ENCODE results near the gene NFS1.
A peak's percentile ranks its signal among the peaks of the same experiment; 100 is the strongest.
"Not testable (repeated sequence)": the region's sequence is repeated elsewhere in the genome, so short reads cannot be mapped to it uniquely, and the experiment has no call there.

The NFS1 gene

DNA sequence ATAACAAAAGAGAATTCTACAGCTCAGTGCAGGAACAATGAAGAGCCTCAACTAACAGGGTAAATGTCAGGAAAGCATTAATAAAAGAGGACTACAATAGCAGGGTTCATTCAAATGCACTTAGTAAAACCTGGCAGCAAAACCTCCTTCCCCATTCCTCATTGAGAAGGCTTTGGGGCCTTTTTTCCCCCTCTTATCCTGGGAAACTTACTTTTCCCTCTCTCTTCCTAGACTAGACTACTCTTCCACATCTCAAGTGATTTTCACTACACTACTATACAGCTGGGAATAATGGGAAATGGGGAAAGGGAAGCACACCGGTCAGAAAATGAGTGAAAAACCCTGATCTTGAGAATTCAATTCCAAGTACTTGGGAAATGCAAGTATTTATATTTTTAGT, 10.1 kb upstream of the NFS1 start:
- no peaks in the 10 kb centered on the region for H3K9me3 ChIP-seq
- no peak overlapping the region for H3K4me3 ChIP-seq (ENCODE audit: low read depth in 1 of 2, low read length in 1 of 2)
- peaks cover 98% of the 10 kb centered on the region for H3K36me3 ChIP-seq
- H3K27ac ChIP-seq: no peak overlapping the region
- no peaks in the 10 kb centered on the region for H3K27me3 ChIP-seq
- TF ChIP-seq, protein P1, sequence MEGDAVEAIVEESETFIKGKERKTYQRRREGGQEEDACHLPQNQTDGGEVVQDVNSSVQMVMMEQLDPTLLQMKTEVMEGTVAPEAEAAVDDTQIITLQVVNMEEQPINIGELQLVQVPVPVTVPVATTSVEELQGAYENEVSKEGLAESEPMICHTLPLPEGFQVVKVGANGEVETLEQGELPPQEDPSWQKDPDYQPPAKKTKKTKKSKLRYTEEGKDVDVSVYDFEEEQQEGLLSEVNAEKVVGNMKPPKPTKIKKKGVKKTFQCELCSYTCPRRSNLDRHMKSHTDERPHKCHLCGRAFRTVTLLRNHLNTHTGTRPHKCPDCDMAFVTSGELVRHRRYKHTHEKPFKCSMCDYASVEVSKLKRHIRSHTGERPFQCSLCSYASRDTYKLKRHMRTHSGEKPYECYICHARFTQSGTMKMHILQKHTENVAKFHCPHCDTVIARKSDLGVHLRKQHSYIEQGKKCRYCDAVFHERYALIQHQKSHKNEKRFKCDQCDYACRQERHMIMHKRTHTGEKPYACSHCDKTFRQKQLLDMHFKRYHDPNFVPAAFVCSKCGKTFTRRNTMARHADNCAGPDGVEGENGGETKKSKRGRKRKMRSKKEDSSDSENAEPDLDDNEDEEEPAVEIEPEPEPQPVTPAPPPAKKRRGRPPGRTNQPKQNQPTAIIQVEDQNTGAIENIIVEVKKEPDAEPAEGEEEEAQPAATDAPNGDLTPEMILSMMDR (IDR thresholded peaks at IDR 0.05): no peak
- H3K4me1 ChIP-seq (ENCODE audit: control insufficient read depth in 1 of 2, insufficient read depth in 1 of 2, low read depth in 1 of 2, low read length in 1 of 2): no peaks in the 10 kb centered on the region

DNA sequence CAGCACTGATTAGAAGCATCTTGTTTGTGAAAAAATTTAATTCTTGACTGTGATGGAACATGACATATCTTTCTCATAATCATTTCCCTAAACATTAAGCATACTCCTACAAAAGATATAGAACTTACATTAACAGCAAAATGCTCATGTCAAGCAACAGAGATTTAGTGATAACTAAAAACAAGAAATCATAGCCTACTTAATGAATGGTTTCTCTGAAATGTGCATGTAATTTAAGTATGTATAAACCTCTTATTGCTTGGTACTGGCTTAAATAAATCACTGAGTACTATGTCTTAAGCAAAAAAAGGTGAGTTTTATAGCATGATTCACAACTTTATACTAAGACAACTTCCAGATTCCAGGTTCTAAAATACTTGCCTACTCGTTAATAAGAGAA, 9.3 kb upstream of the NFS1 start:
- H3K27ac ChIP-seq: no peak overlapping the region
- peaks cover 98% of the 10 kb centered on the region for H3K36me3 ChIP-seq
- no peaks in the 10 kb centered on the region for H3K27me3 ChIP-seq
- H3K4me3 ChIP-seq (ENCODE audit: low read depth in 1 of 2, low read length in 1 of 2): no peak overlapping the region
- H3K4me1 ChIP-seq (ENCODE audit: control insufficient read depth in 1 of 2, insufficient read depth in 1 of 2, low read depth in 1 of 2, low read length in 1 of 2): no peaks in the 10 kb centered on the region
- H3K9me3 ChIP-seq: no peaks in the 10 kb centered on the region
- TF ChIP-seq, protein P1 (IDR thresholded peaks at IDR 0.05): no peak

DNA sequence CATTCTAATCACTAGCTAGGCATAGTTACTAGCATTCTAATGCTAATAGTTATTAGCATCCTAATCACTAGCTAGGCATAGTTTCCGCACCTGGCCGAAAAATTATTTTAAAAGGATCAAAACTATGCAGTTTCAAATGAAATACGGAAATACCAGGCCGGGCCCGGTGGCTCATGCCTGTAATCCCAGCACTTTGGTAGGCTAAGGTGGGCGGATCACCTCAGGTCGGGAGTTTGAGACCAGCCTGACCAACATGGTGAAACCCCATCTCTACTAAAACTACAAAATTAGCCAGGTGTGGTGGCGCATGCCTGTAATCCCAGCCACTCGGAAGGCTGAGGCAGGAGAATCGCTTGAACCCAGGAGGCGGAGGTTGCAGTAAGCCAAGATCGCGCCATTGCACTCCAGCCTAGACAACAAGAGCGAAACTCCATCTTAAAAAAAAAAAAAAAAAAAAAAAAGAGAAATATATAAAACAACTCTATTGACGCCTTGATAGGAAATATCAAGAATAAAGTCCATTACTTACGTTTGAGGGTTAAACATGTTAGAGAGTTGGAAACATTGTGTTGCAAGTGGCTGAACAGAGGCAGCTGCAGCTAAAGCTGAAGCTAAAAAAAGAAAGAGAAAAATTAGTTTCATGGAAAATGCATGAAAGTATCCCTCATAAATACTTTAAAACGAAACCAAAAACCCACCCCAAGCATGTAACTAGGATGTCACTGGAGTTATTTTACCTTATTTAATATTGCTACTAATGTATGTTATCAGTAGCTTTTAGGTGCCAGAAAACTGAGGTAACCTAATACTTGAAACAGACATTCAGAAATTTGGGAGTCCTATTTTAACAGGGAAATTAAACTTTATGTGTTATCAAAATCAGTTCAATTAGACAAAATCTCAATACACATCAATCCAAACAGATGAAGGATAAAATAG, 7.7 kb upstream of the NFS1 start:
- H3K27ac ChIP-seq: not testable (repeated sequence)
- peaks cover 98% of the 10 kb centered on the region for H3K36me3 ChIP-seq

DNA sequence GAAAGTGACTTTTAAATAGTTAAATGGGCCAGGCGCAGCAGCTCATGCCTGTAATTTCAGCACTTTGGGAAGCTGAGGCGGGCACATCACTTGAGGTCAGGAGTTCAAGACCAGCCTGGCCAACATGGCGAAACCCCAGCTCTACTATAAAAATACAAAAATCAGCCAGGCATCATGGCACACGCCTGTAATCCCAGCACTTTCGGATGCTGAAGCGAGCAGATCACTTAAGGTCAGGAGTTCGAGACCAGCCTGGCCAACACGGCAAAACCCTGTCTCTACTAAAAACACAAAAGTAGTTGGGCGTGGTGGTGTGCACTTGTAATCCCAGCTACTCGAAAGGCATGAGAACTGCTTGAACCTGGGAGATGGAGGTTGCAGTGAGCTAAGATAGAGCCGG, 6.7 kb upstream of the NFS1 start:
- peaks cover 98% of the 10 kb centered on the region for H3K36me3 ChIP-seq
- H3K27ac ChIP-seq; H3K4me3 ChIP-seq (ENCODE audit: low read depth in 1 of 2, low read length in 1 of 2); H3K4me1 ChIP-seq (ENCODE audit: control insufficient read depth in 1 of 2, insufficient read depth in 1 of 2, low read depth in 1 of 2, low read length in 1 of 2); H3K27me3 ChIP-seq; H3K9me3 ChIP-seq: not testable (repeated sequence)

More for the DNA sequence above, 7.7 kb upstream of the NFS1 start:
- H3K4me1 ChIP-seq (ENCODE audit: control insufficient read depth in 1 of 2, insufficient read depth in 1 of 2, low read depth in 1 of 2, low read length in 1 of 2); H3K4me3 ChIP-seq (ENCODE audit: low read depth in 1 of 2, low read length in 1 of 2); H3K27me3 ChIP-seq; H3K9me3 ChIP-seq: not testable (repeated sequence)

DNA sequence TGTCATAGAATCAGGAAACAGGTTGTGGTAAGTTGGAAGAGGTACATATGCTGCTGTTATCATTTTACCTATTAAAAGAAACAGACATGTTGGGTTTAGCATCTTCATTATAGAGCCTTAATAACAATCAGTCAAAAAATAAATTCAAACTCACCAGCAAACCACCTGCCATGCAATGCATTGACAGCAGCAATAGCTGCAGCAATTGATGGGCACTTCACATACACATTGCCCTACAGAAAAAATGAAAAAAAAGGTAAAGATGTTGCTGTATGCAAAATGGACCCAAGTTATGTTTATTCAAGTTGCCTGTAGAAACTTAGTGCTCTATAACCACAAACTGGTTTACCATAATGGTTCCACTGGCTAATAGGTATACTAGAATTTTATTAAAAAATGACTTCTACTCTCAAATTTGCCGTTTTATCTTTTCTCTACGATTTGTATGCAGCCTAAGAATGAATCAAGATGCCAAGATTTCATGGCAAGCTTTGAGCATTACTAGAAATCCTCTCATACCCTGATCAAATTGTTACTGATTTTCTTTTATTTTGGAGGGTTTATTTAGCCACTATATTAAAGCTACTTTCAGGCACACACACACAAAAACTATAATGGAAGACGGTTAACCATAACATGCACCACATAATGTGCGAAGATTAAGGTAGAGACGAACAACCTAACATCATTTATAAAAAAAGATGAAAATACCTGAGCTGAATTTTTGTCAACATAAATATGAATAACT, 5.5 kb upstream of the NFS1 start:
- Histone ChIP-seq H3K36me3 (peaks cover 91% of the 10 kb centered on the region), H3K27me3 (no peaks in the 10 kb centered on the region), H3K4me1 (ENCODE audit: control insufficient read depth in 1 of 2, insufficient read depth in 1 of 2, low read depth in 1 of 2, low read length in 1 of 2) (peaks cover 6 to 7% of the 10 kb centered on the region in 2 experiments), H3K9me3 (no peaks in the 10 kb centered on the region), H3K4me3 (ENCODE audit: low read depth in 1 of 2, low read length in 1 of 2) (no peak overlapping the region), H3K27ac (no peak overlapping the region)
- TF ChIP-seq, protein P1 (IDR thresholded peaks at IDR 0.05): no peak

DNA sequence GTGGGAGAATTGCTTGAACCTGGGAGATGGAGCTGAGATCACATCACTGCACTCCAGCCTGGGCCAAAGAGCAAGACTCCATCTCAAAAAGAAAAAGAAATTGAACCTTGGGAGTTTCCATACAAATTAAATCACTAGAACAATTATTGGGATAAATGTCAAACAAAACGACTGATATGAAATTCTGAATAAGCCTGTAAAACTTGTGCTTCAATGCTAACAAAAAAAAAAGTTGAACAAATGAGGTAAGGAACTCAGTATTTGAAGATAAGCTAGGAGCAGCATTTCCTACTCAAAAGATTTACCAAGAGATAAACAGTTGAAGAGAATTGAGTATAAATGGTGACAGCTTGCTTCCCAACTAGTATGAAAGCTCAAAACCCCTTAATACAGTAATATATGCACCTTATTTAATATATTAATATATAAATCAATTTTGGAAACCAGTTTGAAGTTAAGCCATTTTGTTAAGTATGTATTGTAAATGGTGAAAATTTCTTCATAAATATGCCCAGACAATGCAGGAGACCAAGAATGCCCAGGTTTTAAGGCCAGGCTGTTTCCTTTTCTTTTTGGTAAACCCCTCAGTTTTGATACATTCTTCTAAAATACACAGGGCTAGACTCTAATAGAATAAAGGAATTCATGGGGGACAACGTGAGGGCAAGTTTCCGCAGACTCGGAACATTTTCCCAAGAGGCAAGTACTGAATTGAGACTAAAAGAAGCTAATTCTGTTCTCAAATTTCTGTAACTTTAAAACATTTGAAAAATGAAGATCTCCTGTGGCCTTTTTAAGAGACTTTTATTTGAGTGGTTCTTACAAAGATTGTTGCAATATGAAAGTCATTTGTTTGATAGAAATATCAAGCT, 3.9 kb upstream of the NFS1 start:
- peaks cover 77% of the 10 kb centered on the region for H3K36me3 ChIP-seq
- TF ChIP-seq, protein P1 (IDR thresholded peaks at IDR 0.05): no peak
- H3K9me3 ChIP-seq: no peaks in the 10 kb centered on the region
- no peak overlapping the region for H3K4me3 ChIP-seq (ENCODE audit: low read depth in 1 of 2, low read length in 1 of 2)
- peaks cover 15 to 20% of the 10 kb centered on the region in 2 experiments for H3K4me1 ChIP-seq (ENCODE audit: control insufficient read depth in 1 of 2, insufficient read depth in 1 of 2, low read depth in 1 of 2, low read length in 1 of 2)
- peak overlapping the region; percentile 35 for H3K27ac ChIP-seq
- no peaks in the 10 kb centered on the region for H3K27me3 ChIP-seq

Measured in neutrophil (primary cell).